ENCODE measurements around the gene ZBP1. TPM values are rescaled to one million over a fixed set of nuclear protein-coding genes. Genes with fewer than 3 reads are reported as not detected.

ZBP1 gene
- total RNA-seq, 1 experiment from 2014 or later, result not detected

- Histone ChIP-seq H3K27me3 (ENCODE audit: insufficient read depth, low read depth) (no peaks in the 10 kb centered on the region), H2AFZ (no peak overlapping the region), H3K9me2 (ENCODE audit: insufficient read depth) (no peaks in the 10 kb centered on the region), H3K27ac (no peak overlapping the region), H3K4me2 (peak overlapping the region; percentile 57), H3K9me3 (ENCODE audit: insufficient read depth, low read depth) (no peaks in the 10 kb centered on the region), H3K4me3 (no peak overlapping the region), H3K4me1 (replicated peaks; ENCODE audit: insufficient read depth) (peaks cover 24% of the 10 kb centered on the region), H3F3A (ENCODE audit: insufficient read depth, low read depth) (peaks cover 14% of the 10 kb centered on the region), H3K79me2 (ENCODE audit: low read depth) (no peaks in the 10 kb centered on the region), H4K20me1 (ENCODE audit: insufficient read depth) (no peaks in the 10 kb centered on the region), H3K36me3 (ENCODE audit: low read depth) (no peaks in the 10 kb centered on the region)
- no peak for DNase-seq
- ChIA-PET CTCF (interaction anchor here (0.6 to 1.0 kb wide), 5 partner anchors 21 to 1292 kb away, joined by 3 to 11 read pairs (median 7); no protein-coding TSS in a partner anchor), POLR2A (ENCODE audit: unreplicated experiment) (interaction anchor here (0.6 kb wide), 2 partner anchors 81 to 526 kb away, joined by 4 to 21 read pairs; no protein-coding TSS in a partner anchor)
- intact Hi-C loops (cut with micrococcal nuclease; ENCODE audit: unreplicated experiment), result loop anchor here (10.0 kb wide), 1 partner anchor 398 kb away; no protein-coding TSS in a partner anchor
- no peak for TF ChIP-seq CTCF (conservative IDR thresholded peaks at IDR 0.05)
- TF ChIP-seq EZH2 (IDR thresholded peaks at IDR 0.05; ENCODE audit: low read depth), result no peak
- no TSS peak for BruUV-seq (replicated peaks)
Observed at GRCh38 chr20:57617079-57617795, 3.0 kb downstream of the ZBP1 start.

GRCh38 chr20:57616143-57616951 lies 3.9 kb downstream of the ZBP1 start:
- Histone ChIP-seq H3K4me3 (no peak overlapping the region), H2AFZ (no peak overlapping the region), H3K9me2 (ENCODE audit: insufficient read depth) (no peaks in the 10 kb centered on the region), H4K20me1 (ENCODE audit: insufficient read depth) (no peaks in the 10 kb centered on the region), H3K36me3 (ENCODE audit: low read depth) (no peaks in the 10 kb centered on the region), H3F3A (ENCODE audit: insufficient read depth, low read depth) (peaks cover 12% of the 10 kb centered on the region), H3K79me2 (ENCODE audit: low read depth) (no peaks in the 10 kb centered on the region), H3K27ac (no peak overlapping the region), H3K27me3 (ENCODE audit: insufficient read depth, low read depth) (no peaks in the 10 kb centered on the region), H3K4me2 (no peak overlapping the region), H3K4me1 (replicated peaks; ENCODE audit: insufficient read depth) (peaks cover 16% of the 10 kb centered on the region), H3K9me3 (ENCODE audit: insufficient read depth, low read depth) (no peaks in the 10 kb centered on the region)
- intact Hi-C loops (cut with micrococcal nuclease; ENCODE audit: unreplicated experiment), result loop anchor here (10.0 kb wide), 1 partner anchor 398 kb away; no protein-coding TSS in a partner anchor
- no TSS peak for BruUV-seq (replicated peaks)
- ChIA-PET CTCF (interaction anchor here (0.6 kb wide), 1 partner anchor 99 kb away, joined by 5 read pairs; no protein-coding TSS in a partner anchor), POLR2A (ENCODE audit: unreplicated experiment) (no interaction called here)
- DNase-seq, result no peak
- no peak for TF ChIP-seq CTCF (conservative IDR thresholded peaks at IDR 0.05)
- TF ChIP-seq EZH2 (IDR thresholded peaks at IDR 0.05; ENCODE audit: low read depth), result no peak

DNA sequence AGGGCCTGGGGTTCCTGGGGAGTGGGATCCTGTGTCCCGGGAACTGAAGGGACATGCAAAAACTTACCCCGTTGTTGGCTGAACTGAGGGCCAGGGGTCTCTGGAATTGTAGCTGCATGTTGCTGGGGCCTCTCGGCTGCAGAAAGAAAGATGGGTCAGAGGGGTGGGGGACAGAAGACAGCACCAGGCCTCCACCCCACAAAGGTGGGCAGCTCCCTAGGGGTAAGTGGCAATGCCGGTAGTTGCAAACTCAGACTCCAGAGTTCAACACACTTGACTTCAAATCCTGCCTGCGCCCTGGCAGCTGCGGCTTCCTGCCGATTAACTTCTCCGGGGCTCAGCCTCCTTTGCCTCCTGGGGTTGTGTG lies 4.8 kb downstream of the ZBP1 start:
- Histone ChIP-seq H2AFZ (no peak overlapping the region), H3K4me1 (replicated peaks; ENCODE audit: insufficient read depth) (peaks cover 16% of the 10 kb centered on the region), H4K20me1 (ENCODE audit: insufficient read depth) (no peaks in the 10 kb centered on the region), H3K27me3 (ENCODE audit: insufficient read depth, low read depth) (no peaks in the 10 kb centered on the region), H3K27ac (no peak overlapping the region), H3K79me2 (ENCODE audit: low read depth) (no peaks in the 10 kb centered on the region), H3K9me3 (ENCODE audit: insufficient read depth, low read depth) (no peaks in the 10 kb centered on the region), H3K36me3 (ENCODE audit: low read depth) (no peaks in the 10 kb centered on the region), H3K4me3 (no peak overlapping the region), H3K9me2 (ENCODE audit: insufficient read depth) (no peaks in the 10 kb centered on the region), H3F3A (ENCODE audit: insufficient read depth, low read depth) (peaks cover 12% of the 10 kb centered on the region), H3K4me2 (no peak overlapping the region)
- CTCF ChIA-PET, result no interaction called here
- BruUV-seq (replicated peaks), result no TSS peak
- POLR2A ChIA-PET (ENCODE audit: unreplicated experiment), result no interaction called here
- TF ChIP-seq CTCF (conservative IDR thresholded peaks at IDR 0.05) (no peak), EZH2 (IDR thresholded peaks at IDR 0.05; ENCODE audit: low read depth) (no peak)
- intact Hi-C loops (cut with micrococcal nuclease; ENCODE audit: unreplicated experiment), result loop anchor here (10.0 kb wide), 1 partner anchor 399 kb away; no protein-coding TSS in a partner anchor
- no peak for DNase-seq

Measured in PC-9 (cell line).